Measurements from ENCODE around the gene FBXO46.

The FBXO46 gene, protein sequence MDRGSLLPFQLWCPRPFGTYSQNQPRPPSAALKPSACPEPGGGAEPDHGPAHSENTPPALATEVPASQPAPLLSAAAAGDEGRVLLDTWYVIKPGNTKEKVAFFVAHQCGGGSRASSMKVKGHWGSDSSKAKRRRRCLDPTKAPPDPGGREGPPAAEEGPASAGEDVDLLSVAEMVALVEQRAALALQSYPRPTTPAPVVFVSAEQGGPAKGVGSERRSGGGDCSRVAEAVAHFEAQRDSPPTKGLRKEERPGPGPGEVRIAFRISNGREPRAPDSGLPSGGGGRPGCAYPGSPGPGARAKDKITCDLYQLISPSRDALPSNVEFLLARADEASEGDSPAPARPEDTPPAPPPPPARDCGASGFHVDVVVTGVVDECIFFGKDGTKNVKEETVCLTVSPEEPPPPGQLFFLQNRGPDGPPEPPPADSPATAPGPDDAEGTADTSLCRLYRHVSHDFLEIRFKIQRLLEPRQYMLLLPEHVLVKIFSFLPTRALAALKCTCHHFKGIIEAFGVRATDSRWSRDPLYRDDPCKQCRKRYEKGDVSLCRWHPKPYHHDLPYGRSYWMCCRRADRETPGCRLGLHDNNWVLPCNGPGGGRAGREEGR

DNA sequence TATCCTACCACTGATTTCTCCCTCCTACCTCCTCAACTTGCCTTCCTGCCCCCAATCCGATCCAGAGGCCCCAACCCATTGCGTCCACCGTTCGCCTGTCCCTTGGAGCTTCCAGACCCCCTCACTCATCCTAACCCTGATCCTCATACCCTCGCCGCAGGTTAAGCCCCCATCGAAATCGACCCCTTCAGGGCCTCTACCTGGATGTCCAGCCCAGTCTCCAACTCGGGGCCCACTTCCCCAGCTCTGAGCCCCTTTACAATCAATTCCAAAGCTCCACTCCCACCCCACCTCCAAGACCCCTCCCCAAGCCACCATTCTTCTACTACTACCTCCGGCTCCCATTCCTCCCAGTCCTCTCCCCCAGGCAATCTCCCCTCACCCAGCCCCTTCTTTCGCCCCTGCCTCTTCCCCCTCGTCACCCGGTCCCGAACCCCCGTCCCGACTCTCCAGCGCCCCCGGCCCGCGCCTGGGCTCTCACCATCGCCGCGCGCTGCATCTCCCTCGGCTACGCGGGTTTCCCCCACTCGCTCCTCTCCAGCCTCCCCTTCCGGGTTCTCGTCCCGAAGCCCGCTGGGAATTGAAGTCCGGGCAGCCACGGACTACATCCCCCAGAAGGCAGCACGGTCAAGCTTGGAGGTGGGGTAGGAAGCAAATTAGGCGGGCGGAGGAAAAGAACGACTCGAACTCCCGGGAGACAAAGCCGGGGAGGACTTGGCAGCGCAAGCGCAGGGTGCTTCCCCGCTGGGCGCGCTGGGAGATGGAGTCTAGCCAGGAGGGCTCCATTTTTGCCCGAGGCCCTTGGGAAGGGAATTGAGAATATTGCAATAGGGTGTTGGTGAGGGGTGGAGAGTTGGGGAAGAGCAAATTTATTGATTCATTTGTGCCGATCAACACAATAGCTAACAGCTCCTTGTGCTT, at the start of gene FBXO46:
FBXO46 (minus strand) TSS at position 529 of the 921 bp plus-strand sequence. CDS start 17,401 bp downstream, outside the sequence.
- peak; percentile 86 for DNase-seq (ENCODE audit: low read depth)

DNA sequence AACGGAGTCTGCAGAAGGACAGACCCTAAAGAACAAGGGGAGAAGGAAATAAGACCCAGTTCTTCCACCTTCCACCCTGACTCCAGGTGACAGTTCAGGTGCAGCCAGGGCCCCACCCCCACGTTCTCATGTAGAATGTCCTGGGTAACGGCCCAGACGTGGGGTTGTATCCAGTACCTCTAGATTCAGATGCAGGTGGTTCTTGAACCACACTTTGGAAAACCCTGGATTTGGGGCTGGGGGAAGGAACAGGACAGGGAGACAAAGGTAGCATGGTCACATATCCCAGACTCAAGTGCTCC, 49.4 kb upstream of the FBXO46 start:
- no peak for DNase-seq (ENCODE audit: low read depth)

DNA sequence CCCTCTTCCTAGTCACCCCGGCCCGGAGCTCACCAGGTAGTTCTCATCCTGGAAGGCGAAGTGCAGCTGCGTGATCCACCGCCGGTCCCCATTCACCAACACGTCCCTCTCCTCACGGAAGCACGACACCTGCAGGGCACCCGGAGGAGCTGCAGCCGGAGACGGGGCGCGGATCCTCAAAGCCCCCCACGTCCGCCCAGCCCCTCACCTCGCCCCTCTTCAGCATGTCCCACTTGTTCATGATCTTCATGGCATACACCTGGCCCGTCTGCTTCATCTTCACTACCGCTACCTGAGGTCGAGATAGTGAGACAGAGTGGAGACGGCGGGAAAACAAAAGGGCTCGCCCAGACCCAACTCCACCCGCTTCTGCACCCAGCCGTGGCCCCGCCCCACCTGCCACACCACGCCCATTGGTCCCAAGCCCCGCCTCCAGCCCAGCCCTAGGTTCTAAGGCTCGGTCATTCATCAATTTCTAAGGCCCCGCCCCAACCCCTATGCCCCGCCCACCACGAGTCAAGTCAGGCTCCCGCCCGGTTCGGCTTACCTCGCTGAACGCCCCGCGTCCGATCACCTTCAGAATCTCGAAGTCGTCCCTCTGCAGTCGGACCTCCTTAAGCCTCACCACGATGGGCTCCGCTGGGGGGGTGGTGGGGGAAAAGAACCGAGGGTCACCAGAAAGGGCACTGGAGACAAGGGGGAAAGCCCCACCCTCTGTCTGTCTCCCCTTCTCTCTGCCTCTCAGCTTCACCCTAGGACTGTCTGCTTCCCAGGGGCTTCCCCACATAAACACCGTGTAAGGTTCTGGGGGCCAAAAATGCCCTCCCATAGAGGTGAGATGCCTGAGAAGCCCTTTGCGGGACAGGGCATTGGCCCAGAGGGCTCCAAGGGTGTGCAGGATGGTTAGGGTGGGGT, 48.8 kb upstream of the FBXO46 start:
- peak; percentile 59 for DNase-seq (ENCODE audit: low read depth)

DNA sequence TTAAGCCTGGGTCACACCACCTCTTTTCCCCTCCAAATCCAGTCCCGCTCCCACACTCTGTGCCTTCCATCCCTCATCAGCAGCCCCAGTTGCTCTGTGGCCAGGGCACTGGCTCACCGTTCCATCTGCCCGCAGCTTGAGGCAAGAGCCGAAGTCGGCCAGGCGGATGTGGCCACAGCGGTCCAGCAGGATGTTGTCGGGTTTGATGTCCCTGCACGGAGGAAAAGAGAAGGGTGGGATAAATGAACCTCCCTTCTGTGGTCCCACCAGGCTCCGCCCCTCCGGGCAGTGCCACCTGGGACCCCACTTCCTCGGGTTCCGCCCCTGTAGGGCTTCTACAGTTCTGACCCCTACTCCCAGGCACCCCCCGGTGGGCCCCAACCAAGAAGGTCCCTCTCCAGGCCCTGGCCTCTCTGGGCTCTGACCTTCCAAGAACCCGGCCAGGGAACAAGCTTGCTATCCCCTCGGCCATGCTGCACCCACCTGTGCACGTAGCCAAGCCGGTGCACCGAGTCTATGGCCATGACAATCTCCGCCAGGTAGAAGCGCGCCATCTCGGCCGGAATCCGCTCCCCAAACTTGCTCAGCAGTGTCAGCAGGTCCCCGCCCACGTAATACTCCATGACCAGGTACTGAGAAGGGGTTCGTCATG, 47.4 kb upstream of the FBXO46 start:
- no peak for DNase-seq (ENCODE audit: low read depth)

DNA sequence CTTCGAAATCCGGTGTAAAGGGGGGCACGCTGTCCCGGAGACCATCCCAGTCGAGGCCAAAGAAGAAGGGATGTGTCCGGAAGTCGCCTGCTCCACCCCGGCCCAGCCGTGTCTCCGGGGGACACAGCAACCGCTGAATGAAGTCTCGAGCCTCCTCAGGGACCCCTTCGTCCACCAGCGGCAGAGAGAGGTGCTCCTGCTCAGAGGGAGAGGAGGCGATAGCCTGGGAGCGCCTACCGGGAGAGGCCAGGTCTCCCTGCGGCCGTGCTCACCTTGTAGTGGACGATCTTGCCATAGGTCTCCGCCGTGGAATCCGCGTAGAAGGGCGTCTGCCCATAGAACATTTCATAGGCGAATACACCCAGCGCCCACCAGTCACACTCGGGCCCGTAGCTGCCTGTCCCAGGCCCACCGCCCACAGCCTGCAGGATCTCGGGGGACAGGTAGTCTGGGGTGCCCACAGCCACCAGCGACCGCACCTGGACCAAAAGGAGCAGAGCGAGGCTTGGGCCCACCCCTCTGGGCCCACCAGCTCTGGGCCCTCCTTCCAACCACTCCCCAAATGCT, 46.8 kb upstream of the FBXO46 start:
- DNase-seq (ENCODE audit: low read depth) = no peak

DNA sequence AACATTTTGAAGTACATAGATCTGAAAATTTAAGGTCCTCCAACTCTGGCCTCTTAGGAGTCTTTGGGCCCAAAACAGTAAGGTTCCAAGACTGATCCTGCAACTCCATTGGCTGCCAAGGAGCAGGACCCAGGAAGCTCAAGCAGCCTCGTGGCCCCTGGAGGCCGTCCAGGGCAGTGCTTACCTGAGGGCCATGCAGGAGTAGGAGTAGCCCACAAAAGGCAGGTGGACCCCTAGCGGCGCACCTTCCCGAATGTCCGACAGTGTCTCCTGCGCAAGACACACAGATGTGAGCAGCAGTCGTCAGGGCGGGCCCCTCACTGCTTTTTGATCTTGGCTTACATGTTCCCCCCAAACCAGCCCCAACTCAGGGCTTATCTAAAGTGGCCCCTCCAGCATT, 44.1 kb upstream of the FBXO46 start:
- no peak for DNase-seq (ENCODE audit: low read depth)

DNA sequence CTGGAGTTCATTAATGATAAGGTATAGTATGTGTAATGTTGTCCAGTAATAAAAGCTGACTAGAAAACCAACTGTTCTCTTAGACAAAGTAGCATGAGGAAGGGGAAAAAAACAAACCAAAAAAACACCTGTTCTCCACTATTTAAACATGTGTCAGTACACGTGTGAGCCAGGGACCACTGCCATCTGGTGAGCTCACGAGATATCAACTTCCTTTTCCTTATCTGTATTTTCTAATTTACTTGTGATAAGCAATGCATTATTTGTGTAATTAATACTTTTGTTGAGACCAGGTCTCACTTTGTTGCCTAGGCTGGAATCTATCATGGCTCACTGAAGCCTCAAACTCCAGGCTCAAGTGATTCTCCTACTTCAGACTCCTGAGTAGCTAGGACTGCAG, 42.7 kb upstream of the FBXO46 start:
- no peak for DNase-seq (ENCODE audit: low read depth)

DNA sequence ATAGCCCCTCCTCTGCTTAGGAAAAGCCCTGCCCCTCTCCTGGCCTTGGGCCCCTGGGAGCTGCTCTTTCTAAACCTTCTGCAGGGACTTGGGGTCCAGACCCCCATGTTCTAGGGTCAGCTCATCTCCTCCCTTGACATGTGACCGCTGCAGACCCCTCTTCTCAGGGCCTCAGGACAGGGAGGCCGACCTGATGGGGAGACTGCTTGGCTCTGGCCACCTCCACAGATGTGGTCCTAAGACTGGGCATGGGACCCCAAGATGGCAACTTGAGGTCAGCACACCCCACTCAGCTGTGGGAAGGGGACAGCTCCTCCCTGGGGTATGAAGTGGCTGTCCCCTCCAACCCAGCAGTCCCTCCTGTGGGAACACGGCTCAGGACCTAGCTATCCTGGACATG, 42.2 kb upstream of the FBXO46 start:
- no peak for DNase-seq (ENCODE audit: low read depth)

GRCh38 chr19:45772130-45772840, 41.6 kb upstream of the FBXO46 start:
- no peak for DNase-seq (ENCODE audit: low read depth)

GRCh38 chr19:45771311-45771933, 40.7 kb upstream of the FBXO46 start:
- no peak for DNase-seq (ENCODE audit: low read depth)

GRCh38 chr19:45770192-45771101, 39.8 kb upstream of the FBXO46 start:
- DNase-seq (ENCODE audit: low read depth) = peak; percentile 85

DNA sequence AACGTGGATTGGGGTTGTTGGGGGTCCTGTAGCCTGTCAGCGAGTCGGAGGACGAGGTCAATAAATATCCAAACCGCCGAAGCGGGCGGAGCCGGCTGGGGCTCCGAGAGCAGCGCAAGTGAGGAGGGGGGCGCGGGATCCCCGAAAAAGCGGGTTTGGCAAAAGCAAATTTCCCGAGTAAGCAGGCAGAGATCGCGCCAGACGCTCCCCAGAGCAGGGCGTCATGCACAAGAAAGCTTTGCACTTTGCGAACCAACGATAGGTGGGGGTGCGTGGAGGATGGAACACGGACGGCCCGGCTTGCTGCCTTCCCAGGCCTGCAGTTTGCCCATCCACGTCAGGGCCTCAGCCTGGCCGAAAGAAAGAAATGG, 39.1 kb upstream of the FBXO46 start:
- no peak for DNase-seq (ENCODE audit: low read depth)

- DNase-seq (ENCODE audit: low read depth) = peak; percentile 87
Measured at GRCh38 chr19:45768984-45769782, 38.5 kb upstream of the FBXO46 start, which contains the start of gene SIX5. Gene SIX5 (minus strand): TSS chr19:45769252. CDS start chr19:45768844, 408 bp downstream.

DNA sequence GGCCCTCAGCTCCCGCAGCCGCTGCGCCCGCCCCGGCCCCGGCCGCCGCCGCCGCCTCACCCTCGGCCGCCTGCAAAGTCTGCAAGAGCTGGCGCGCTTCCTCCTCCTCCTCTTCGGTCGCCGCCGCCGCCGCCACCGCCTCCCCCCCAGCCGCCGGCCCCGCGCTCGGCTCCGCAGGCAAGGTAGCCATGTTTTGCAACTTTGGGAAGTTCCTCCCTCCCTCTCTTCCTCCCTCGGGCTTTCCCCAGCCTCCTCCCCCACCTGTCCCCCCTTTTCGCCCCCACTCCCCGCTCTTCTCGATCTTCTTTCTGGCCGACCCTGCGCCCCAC, 37.9 kb upstream of the FBXO46 start:
- DNase-seq (ENCODE audit: low read depth) = no peak

DNA sequence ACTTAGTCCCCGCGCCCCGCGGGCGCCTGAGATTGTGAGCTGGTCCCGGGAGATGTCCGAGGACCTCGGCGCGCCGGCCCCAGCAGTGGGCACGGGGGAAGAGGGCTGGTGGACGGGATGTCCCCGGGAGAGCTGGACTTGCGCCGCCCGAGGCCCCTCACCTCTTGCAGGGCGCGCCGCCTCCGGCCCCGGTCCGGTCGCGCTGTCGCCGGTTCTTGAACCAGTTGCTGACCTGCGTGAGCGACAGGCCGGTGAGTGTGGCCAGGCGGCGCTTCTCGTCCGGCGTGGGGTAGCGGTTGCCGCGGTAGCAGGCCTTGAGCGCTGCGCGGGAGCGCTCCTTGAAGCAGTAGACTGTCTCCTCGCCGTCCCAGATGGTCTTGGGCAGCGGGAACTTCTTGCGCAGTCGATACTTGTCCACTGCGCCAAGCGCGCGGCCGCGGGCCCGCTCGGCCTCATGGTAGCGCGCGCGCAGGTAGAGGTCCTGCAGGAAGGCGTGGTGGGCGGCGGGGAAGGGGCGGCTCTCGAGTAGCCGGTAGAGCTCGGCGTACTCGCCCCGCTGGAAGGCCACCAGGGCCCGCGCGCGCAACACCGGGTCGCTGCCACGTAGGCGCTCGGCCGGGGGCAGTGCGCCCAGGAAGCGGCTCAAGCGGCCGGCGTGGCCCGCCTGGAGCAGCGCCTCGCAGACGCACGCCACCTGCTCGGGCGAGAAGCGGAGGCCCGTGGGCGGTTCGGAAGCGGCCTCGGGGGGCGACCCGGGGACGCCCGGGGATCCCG, 37.4 kb upstream of the FBXO46 start:
- DNase-seq (ENCODE audit: low read depth) = no peak

GRCh38 chr19:45767410-45767880, 36.7 kb upstream of the FBXO46 start:
- DNase-seq (ENCODE audit: low read depth) = no peak

GRCh38 chr19:45766869-45767346, 36.2 kb upstream of the FBXO46 start:
- DNase-seq (ENCODE audit: low read depth) = no peak
